K562 (cell line): ENCODE measurements around the gene NUBP2. TPM values are rescaled to one million over a fixed set of nuclear protein-coding genes. Genes with fewer than 3 reads are reported as not detected.

Experiments
- C11orf30 ChIP-seq: fragments of 450-650 bp; IDR thresholded peaks from 2 replicates; pipeline ENCODE4 v1.6.1; 2016; ENCODE audit warnings: low read depth, mild to moderate bottlenecking
- CEBPZ ChIP-seq: fragments of 150-350 bp; IDR thresholded peaks from 2 replicates; pipeline ENCODE4 v1.6.1; 2014; ENCODE audit warnings: low read depth, mild to moderate bottlenecking, low read length, borderline replicate concordance
- CTBP1 ChIP-seq: fragments of 450-650 bp; IDR thresholded peaks from 2 replicates; pipeline ENCODE4 v1.6.1; 2016; ENCODE audit warnings: borderline replicate concordance
- ELF2 ChIP-seq: fragments of 250-450 bp; sonication (Bioruptor Pico); IDR thresholded peaks from 2 replicates; pipeline ENCODE4 v1.5.0; 2021; ENCODE audit warnings: mild to moderate bottlenecking
- FUS ChIP-seq: fragments of 200-400 bp; formaldehyde crosslinking; optimal IDR thresholded peaks from 2 replicates; pipeline ENCODE3; 2017; ENCODE audit warnings: low read depth, low read length
- GABPA ChIP-seq: fragments of 200-800 bp; sonication (Bioruptor generic); conservative IDR thresholded peaks from 2 replicates; pipeline ENCODE4 v1.6.1; 2016; ENCODE audit warnings: low read depth, missing genetic modification characterization, missing compliant biosample characterization
- GTF2F1 ChIP-seq: IDR thresholded peaks from 2 replicates; pipeline ENCODE4 v1.6.1; 2011; ENCODE audit warnings: low read depth, low read length, improper control_type of control experiment
- HDAC1 ChIP-seq, 2 experiments: fragments of 450-650 bp; IDR thresholded peaks; 2 replicates each; pipeline ENCODE4 v1.6.1; 2016 to 2017; ENCODE audit warnings: inconsistent platforms in 1 of 2, mild to moderate bottlenecking in 1 of 2, moderate library complexity in 1 of 2
- KDM1A ChIP-seq, 2 experiments: fragments of 450-650 bp; IDR thresholded peaks; 2 replicates each; pipeline ENCODE4 v1.6.1; 2016; ENCODE audit warnings: mild to moderate bottlenecking in 2 of 2
- KLF10 ChIP-seq: fragments of 250-450 bp; sonication (Bioruptor Pico); IDR thresholded peaks from 2 replicates; pipeline ENCODE4 v1.6.1; 2021; ENCODE audit warnings: matching md5 sums
- MAX ChIP-seq: sonication (generic); formaldehyde crosslinking; IDR thresholded peaks from 2 replicates; pipeline ENCODE4 v1.9.0; 2022; ENCODE audit warnings: mild to moderate bottlenecking, missing genetic modification reagents
- MCM3 ChIP-seq: fragments of 450-650 bp; IDR thresholded peaks from 2 replicates; pipeline ENCODE4 v1.6.1; 2016
- NCOA4 ChIP-seq: fragments of 450-650 bp; IDR thresholded peaks from 2 replicates; pipeline ENCODE4 v1.6.1; 2018; ENCODE audit warnings: mild to moderate bottlenecking; ENCODE audit not compliant: partially characterized antibody
- PCBP1 ChIP-seq: fragments of 200-400 bp; formaldehyde crosslinking; IDR thresholded peaks from 2 replicates; pipeline ENCODE4 v1.6.1; 2018; ENCODE audit warnings: mild to moderate bottlenecking, low read depth, low read length; ENCODE audit not compliant: poor library complexity, severe bottlenecking
- PHF8 ChIP-seq: fragments of 200-600 bp; sonication (generic); IDR thresholded peaks from 2 replicates; pipeline ENCODE4 v1.6.1; 2012; ENCODE audit warnings: mixed run types, mild to moderate bottlenecking, inconsistent platforms, low read length, moderate library complexity, borderline replicate concordance
- PHTF2 ChIP-seq: fragments of 250-450 bp; sonication (Bioruptor Pico); IDR thresholded peaks from 2 replicates; pipeline ENCODE4 v1.5.0; 2021; ENCODE audit warnings: mild to moderate bottlenecking
- POLR2H ChIP-seq: IDR thresholded peaks from 2 replicates; pipeline ENCODE4 v1.6.1; 2016; ENCODE audit warnings: missing genetic modification characterization, low read depth, mild to moderate bottlenecking, control low read depth, missing compliant biosample characterization, moderate library complexity
- RBBP5 ChIP-seq: fragments of 200-600 bp; sonication (generic); IDR thresholded peaks from 2 replicates; pipeline ENCODE4 v1.6.1; 2012; ENCODE audit warnings: borderline replicate concordance, mild to moderate bottlenecking, low read length, control low read depth, inconsistent platforms; ENCODE audit not compliant: insufficient read depth, poor library complexity, severe bottlenecking
- SMAD3 ChIP-seq: fragments of 450-650 bp; formaldehyde crosslinking; conservative IDR thresholded peaks from 2 replicates; pipeline ENCODE4 v1.4.0; 2020; ENCODE audit warnings: mild to moderate bottlenecking
- THRB ChIP-seq: fragments of 450-650 bp; formaldehyde crosslinking; conservative IDR thresholded peaks from 2 replicates; pipeline ENCODE4 v1.4.0; 2022; ENCODE audit warnings: mild to moderate bottlenecking, missing genetic modification characterization
- USF1 ChIP-seq: sonication (generic); formaldehyde crosslinking; IDR thresholded peaks from 2 replicates; pipeline ENCODE4 v1.9.0; 2022; ENCODE audit warnings: mild to moderate bottlenecking, missing genetic modification reagents
- ZBTB17 ChIP-seq: fragments of 450-650 bp; formaldehyde crosslinking; IDR thresholded peaks from 2 replicates; pipeline ENCODE4 v1.4.0; 2020; ENCODE audit warnings: mild to moderate bottlenecking
- ZNF197 ChIP-seq: fragments of 200-800 bp; sonication (Bioruptor generic); IDR thresholded peaks from 2 replicates; pipeline ENCODE4 v1.6.1; 2016; ENCODE audit warnings: low read depth, missing genetic modification characterization, missing compliant biosample characterization
- ZNF76 ChIP-seq: fragments of 250-450 bp; sonication (Bioruptor Pico); IDR thresholded peaks from 2 replicates; pipeline ENCODE4 v1.4.0; 2020; ENCODE audit warnings: mild to moderate bottlenecking, moderate library complexity, borderline replicate concordance
- ZZZ3 ChIP-seq: fragments of 450-650 bp; IDR thresholded peaks from 2 replicates; pipeline ENCODE4 v1.6.1; 2016; ENCODE audit warnings: antibody characterized with exemption, mild to moderate bottlenecking, moderate library complexity
- polyA plus RNA-seq, 8 experiments: library from polyadenylated mRNA; depleted of rRNA in 4 of 8; stranded (reverse) in 5 of 8; unstranded in 3 of 8; fragments of >200 nt; fragmentation: Nextera tagmentation in 2 of 8; fragmentation: Illumina TruSeq in 1 of 8; extraction: Ambion mirVana in 2 of 8; extraction: Trizol in 1 of 8; gene quantifications; 2 replicates each; pipeline versions ENCODE4 v1.2.1 to v1.2.3, GENCODE V29; 2011 to 2014; ENCODE audit warnings: inconsistent platforms in 1 of 8, missing spikeins in 1 of 8
- total RNA-seq, 7 experiments: library from RNA; depleted of rRNA in 6 of 7; stranded (reverse); fragments of >200 nt in 6 of 7; fragmentation: Illumina TruSeq in 2 of 7; extraction: Trizol in 2 of 7; gene quantifications; 2 replicates each; pipeline versions ENCODE4 v1.2.1 to v1.2.3, GENCODE V29; 2011 to 2021; ENCODE audit warnings: low replicate concordance in 1 of 7

The NUBP2 gene
- total and polyA plus RNA-seq, 9 of the 15 experiments (the other 6 are each of a cell fraction or from before 2014, with no cell fraction given): 1.8 to 115 (median 24.0) TPM

- TF ChIP-seq CTBP1: peak; percentile 93
- peak; percentile 87 to 93 for TF ChIP-seq HDAC1 (IDR thresholded peaks at IDR 0.05)
- peak; percentile 75 for TF ChIP-seq NCOA4
- TF ChIP-seq ELF2 (CRISPR knock-in tag): no peak
- no peak for TF ChIP-seq THRB (CRISPR knock-in tag)
- TF ChIP-seq SMAD3 (CRISPR knock-in tag): peak; percentile 68; the same call in 1 of the 2 replicates
- no peak for TF ChIP-seq USF1 (CRISPR knock-in tag)
- no peak for TF ChIP-seq RBBP5
- TF ChIP-seq C11orf30: no peak
- TF ChIP-seq ZNF76: no peak
- no peak for TF ChIP-seq PCBP1
- no peak for TF ChIP-seq ZNF197 (CRISPR knock-in tag)
- no peak for TF ChIP-seq CEBPZ
- TF ChIP-seq GTF2F1: no peak
- TF ChIP-seq PHF8: no peak
- peak; percentile 80 for TF ChIP-seq MAX
- no peak for TF ChIP-seq PHTF2 (CRISPR knock-in tag)
- TF ChIP-seq ZBTB17 (CRISPR knock-in tag): no peak
- no peak; the same call in 1 of the 2 replicates for TF ChIP-seq GABPA (tag)
- TF ChIP-seq ZZZ3: no peak
- TF ChIP-seq FUS: no peak
- TF ChIP-seq KLF10: no peak
- peak; percentile 99 for TF ChIP-seq KDM1A (IDR thresholded peaks at IDR 0.05)
- TF ChIP-seq MCM3: no peak
- TF ChIP-seq POLR2H (tag): no peak
Observed at GRCh38 chr16:1832838-1833454, 50.2 kb downstream of the NUBP2 start (continued).
